ENCODE data around the gene PPP5C. TPM values are rescaled to one million over a fixed set of nuclear protein-coding genes. Genes with fewer than 3 reads are reported as not detected.
"Not testable (repeated sequence)": the region's sequence is repeated elsewhere in the genome, so short reads cannot be mapped to it uniquely, and the experiment has no call there.

Gene PPP5C
- total RNA-seq (2014; rRNA removed; shearing (Covaris generic)), result 51.4 and 67.6 TPM in 2 replicates

GRCh38 chr19:46346821-46347571 lies at the start of gene PPP5C:
Gene PPP5C (plus strand): TSS chr19:46347087. CDS start chr19:46347097, 10 bp downstream.
- peak; percentile 94 for DNase-seq (ENCODE audit: low read depth)

- no peak for DNase-seq (ENCODE audit: low read depth)
Measured at GRCh38 chr19:46297700-46298478, 49.0 kb upstream of the PPP5C start.

- DNase-seq (ENCODE audit: low read depth), result no peak
Measured at GRCh38 chr19:46298479-46299003, 48.3 kb upstream of the PPP5C start.

GRCh38 chr19:46299004-46299509 lies 47.8 kb upstream of the PPP5C start:
- DNase-seq (ENCODE audit: low read depth), result peak; percentile 79

- no peak for DNase-seq (ENCODE audit: low read depth)
Measured at GRCh38 chr19:46299695-46300094, 47.2 kb upstream of the PPP5C start.

- no peak for DNase-seq (ENCODE audit: low read depth)
Measured at GRCh38 chr19:46303322-46303690, 43.6 kb upstream of the PPP5C start.

GRCh38 chr19:46303691-46304397 lies 43.0 kb upstream of the PPP5C start:
- DNase-seq (ENCODE audit: low read depth), result no peak

- DNase-seq (ENCODE audit: low read depth), result no peak
Measured at GRCh38 chr19:46306501-46306900, 40.4 kb upstream of the PPP5C start.

GRCh38 chr19:46308510-46308909 lies 38.4 kb upstream of the PPP5C start:
- DNase-seq (ENCODE audit: low read depth), result no peak

- no peak for DNase-seq (ENCODE audit: low read depth)
Measured at GRCh38 chr19:46309056-46309455, 37.8 kb upstream of the PPP5C start.

- no peak for DNase-seq (ENCODE audit: low read depth)
Measured at GRCh38 chr19:46311444-46311843, 35.4 kb upstream of the PPP5C start.

- DNase-seq (ENCODE audit: low read depth), result not testable (repeated sequence)
Measured at GRCh38 chr19:46313540-46314469, 33.1 kb upstream of the PPP5C start.

- DNase-seq (ENCODE audit: low read depth), result no peak
Measured at GRCh38 chr19:46317339-46317738, 29.5 kb upstream of the PPP5C start.

GRCh38 chr19:46319613-46320012 lies 27.3 kb upstream of the PPP5C start:
- no peak for DNase-seq (ENCODE audit: low read depth)

GRCh38 chr19:46320559-46320958 lies 26.3 kb upstream of the PPP5C start:
- no peak for DNase-seq (ENCODE audit: low read depth)

- no peak for DNase-seq (ENCODE audit: low read depth)
Measured at GRCh38 chr19:46321653-46322052, 25.2 kb upstream of the PPP5C start.

- not testable (repeated sequence) for DNase-seq (ENCODE audit: low read depth)
Measured at GRCh38 chr19:46323227-46323626, 23.7 kb upstream of the PPP5C start.

GRCh38 chr19:46324277-46324676 lies 22.6 kb upstream of the PPP5C start:
- no peak for DNase-seq (ENCODE audit: low read depth)

- DNase-seq (ENCODE audit: low read depth), result no peak
Measured at GRCh38 chr19:46326608-46327007, 20.3 kb upstream of the PPP5C start.

GRCh38 chr19:46328079-46328478 lies 18.8 kb upstream of the PPP5C start:
- no peak for DNase-seq (ENCODE audit: low read depth)

All from RPMI7951 (cell line).